Sigmoid colon (tissue), 4 donors: ENCODE results near the gene CYBRD1.

ENCODE experiments used
- EP300 ChIP-seq, 4 donors: sonication (generic); formaldehyde crosslinking; IDR thresholded peaks; one replicate each; pipeline ENCODE4 v1.6.1; 2017; ENCODE audit warnings: antibody characterized with exemption in 4 of 4
- TF ChIP-seq, protein P1 (sequence below), 4 experiments: fragments of 450-650 bp in 3 of 4; fragments of 200-600 bp in 1 of 4; IDR thresholded peaks; one replicate each; pipeline ENCODE4 v1.5.1; 2016 to 2019; ENCODE audit warnings: antibody characterized with exemption in 4 of 4, mild to moderate bottlenecking in 3 of 4, moderate library complexity in 2 of 4

DNA sequence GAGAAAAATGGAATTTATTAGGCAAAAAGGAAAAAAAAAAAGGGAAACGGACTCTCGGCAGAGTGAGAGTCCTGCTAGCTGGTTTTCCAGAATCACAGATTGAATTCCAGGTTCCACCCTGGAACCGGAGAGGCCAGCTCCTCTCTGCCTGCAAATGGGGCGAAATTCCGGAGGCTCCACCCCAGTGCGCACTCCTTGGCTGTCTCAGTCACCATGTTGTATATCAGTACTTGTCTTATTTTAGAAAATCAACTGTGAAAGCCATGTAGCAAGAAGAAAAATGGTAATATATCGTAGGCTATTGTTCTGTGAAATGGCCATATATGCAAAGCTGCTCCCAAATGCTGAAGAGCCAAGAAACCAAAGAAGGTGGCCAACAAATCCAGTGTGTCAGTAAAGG, 49.4 kb downstream of the CYBRD1 start:
- no peak for TF ChIP-seq EP300 (IDR thresholded peaks at IDR 0.05)
- TF ChIP-seq, protein P1, sequence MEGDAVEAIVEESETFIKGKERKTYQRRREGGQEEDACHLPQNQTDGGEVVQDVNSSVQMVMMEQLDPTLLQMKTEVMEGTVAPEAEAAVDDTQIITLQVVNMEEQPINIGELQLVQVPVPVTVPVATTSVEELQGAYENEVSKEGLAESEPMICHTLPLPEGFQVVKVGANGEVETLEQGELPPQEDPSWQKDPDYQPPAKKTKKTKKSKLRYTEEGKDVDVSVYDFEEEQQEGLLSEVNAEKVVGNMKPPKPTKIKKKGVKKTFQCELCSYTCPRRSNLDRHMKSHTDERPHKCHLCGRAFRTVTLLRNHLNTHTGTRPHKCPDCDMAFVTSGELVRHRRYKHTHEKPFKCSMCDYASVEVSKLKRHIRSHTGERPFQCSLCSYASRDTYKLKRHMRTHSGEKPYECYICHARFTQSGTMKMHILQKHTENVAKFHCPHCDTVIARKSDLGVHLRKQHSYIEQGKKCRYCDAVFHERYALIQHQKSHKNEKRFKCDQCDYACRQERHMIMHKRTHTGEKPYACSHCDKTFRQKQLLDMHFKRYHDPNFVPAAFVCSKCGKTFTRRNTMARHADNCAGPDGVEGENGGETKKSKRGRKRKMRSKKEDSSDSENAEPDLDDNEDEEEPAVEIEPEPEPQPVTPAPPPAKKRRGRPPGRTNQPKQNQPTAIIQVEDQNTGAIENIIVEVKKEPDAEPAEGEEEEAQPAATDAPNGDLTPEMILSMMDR (IDR thresholded peaks at IDR 0.05), result no peak
